Activated CD4-positive, alpha-beta memory T cell treated with anti-CD3 and anti-CD28 coated beads, Interleukin-2, amount 10 ng/mL, durations not matched to agents 7 days and 5 days (primary cell): ENCODE data around the gene ELK1. TPM values are rescaled to one million over a fixed set of nuclear protein-coding genes. Genes with fewer than 3 reads are reported as not detected.

Experiments
- CTCF ChIA-PET: fragments of 350-600 bp; sonication (Branson Sonifier 250); formaldehyde crosslinking; loops from one replicate; lab custom pipeline; 2021; ENCODE audit warnings: antibody characterized with exemption, inconsistent platforms; lab: Charles Lee
- POLR2A ChIA-PET: fragments of 350-600 bp; sonication (Branson Sonifier 250); formaldehyde crosslinking; loops from one replicate; lab custom pipeline; 2021; ENCODE audit warnings: antibody characterized with exemption; lab: Charles Lee
- DNase-seq: peaks from one replicate; pipeline ENCODE4 v3.0.0-alpha.2; 2020
- H3K27ac Mint-ChIP-seq: one replicate; pipeline ENCODE4 v1.8.0; 2021; ENCODE audit warnings: mild to moderate bottlenecking, mixed read lengths
- H3K27me3 Mint-ChIP-seq: one replicate; pipeline ENCODE4 v1.8.0; 2021; ENCODE audit warnings: mixed read lengths
- H3K36me3 Mint-ChIP-seq: one replicate; pipeline ENCODE4 v1.8.0; 2021; ENCODE audit warnings: low read depth, mixed read lengths
- H3K4me1 Mint-ChIP-seq: one replicate; pipeline ENCODE4 v1.8.0; 2021; ENCODE audit warnings: mixed read lengths
- H3K4me3 Mint-ChIP-seq: one replicate; pipeline ENCODE4 v1.8.0; 2021; ENCODE audit warnings: mild to moderate bottlenecking, mixed read lengths
- H3K9me3 Mint-ChIP-seq: one replicate; pipeline ENCODE4 v1.8.0; 2021; ENCODE audit warnings: mixed read lengths
- total RNA-seq, 2 experiments: library from RNA; stranded (reverse); gene quantifications; one replicate each; pipeline ENCODE4 v1.2.3, GENCODE V29; 2021

ELK1 gene
- total RNA-seq, 2 experiments from 2014 or later, result 68.9 to 74.9 TPM

DNA sequence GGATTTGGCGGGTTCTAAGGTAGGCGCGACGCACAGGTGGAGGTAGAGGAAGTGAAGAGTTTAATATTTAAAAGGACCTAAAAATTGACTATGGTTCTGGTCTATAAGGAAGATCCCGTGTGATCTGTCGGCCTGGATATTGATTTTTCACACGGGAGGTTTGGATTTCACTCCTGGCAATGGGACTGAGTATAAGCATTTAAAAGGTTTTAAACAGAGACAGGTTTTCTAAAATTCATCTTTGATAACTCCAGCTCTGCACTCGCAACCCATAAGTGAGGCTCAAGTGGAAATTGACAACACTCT is 9.0 kb upstream of the ELK1 start:
- Mint-ChIP-seq H3K36me3 (peaks cover 42% of the 10 kb centered on the region), H3K9me3 (no peaks in the 10 kb centered on the region), H3K27ac (peak overlapping the region; percentile 98), H3K27me3 (no peaks in the 10 kb centered on the region), H3K4me3 (peak overlapping the region; percentile 86), H3K4me1 (peaks cover 44% of the 10 kb centered on the region)
- ChIA-PET CTCF (no interaction called here), POLR2A (interaction anchor here (1.3 kb wide), 1 partner anchor 9 kb away, joined by 3 read pairs; the partner anchor contains the start of gene ELK1)
- DNase-seq, result no peak

DNA sequence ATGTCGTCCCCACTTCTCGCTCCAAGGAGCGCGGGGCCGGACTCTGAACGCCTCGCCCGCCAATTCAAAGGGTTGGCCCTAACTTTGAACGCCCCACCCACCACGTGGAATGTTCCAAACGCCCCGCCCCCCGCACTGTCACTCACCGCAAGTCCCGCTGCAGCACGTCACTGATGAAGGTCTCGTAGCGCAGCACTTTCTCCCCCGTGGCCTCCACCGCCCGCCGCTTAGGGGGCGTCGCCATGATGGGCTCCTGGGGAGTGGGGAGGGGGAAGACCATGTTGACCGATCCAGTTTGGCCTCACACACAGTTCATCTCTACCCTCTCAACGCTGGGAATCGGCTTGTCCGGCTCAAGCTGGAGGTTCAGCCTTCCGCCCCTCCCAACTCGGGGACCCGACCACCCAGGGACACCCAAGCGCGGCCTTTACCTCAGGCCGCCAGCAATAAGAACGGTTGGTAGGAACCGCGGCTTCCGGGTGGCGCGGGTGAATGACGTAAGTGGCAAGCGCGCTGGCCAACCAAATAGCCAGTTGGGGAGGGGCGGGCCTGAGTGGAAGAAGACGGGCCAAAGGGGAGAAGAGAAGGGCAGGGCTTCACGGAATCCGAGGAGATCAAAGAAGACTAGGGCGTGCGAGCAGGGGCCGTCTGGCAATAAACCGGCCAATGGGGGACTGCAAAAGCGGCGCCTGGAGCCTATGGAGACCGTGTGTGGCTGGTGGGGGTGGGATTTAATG is 8.5 kb upstream of the ELK1 start, which contains the start of gene UXT:
TSS of gene UXT (minus strand) at position 497 of the 737 bp plus-strand sequence. CDS start at position 244, 253 bp downstream.
- Mint-ChIP-seq H3K36me3 (peaks cover 43% of the 10 kb centered on the region), H3K9me3 (no peaks in the 10 kb centered on the region), H3K27me3 (no peaks in the 10 kb centered on the region), H3K4me1 (peaks cover 44% of the 10 kb centered on the region), H3K4me3 (peak within 1 kb of the TSS; percentile 86), H3K27ac (peak within 1 kb of the TSS; percentile 98)
- DNase-seq, result peak; percentile 94
- CTCF ChIA-PET, result no interaction called here
- POLR2A ChIA-PET, result interaction anchor here (1.3 kb wide), 1 partner anchor 8 kb away, joined by 3 read pairs; the partner anchor contains the start of gene ELK1

DNA sequence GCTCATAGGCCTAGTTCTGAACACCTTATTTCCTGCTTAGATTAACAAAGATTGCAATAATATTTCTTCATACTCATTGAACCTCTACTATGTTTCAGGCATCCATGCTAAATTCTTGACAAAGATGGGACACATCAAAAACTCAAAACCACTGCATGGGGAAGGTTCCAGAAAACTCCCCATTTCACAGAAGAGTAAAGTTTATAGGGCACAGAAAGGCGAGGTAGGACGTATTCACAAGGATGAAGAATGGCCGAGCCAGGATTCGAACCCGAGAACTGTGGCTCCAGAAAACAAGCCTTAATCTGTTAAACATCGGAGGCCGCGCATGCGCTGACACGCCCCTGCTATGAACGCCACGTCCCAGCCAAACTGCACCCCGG is 7.9 kb upstream of the ELK1 start:
- peak overlapping the region; percentile 98 for H3K27ac Mint-ChIP-seq
- ChIA-PET CTCF (no interaction called here), POLR2A (no interaction called here)
- H3K9me3 Mint-ChIP-seq, result no peaks in the 10 kb centered on the region
- H3K27me3 Mint-ChIP-seq, result no peaks in the 10 kb centered on the region
- H3K36me3 Mint-ChIP-seq, result peaks cover 49% of the 10 kb centered on the region
- H3K4me1 Mint-ChIP-seq, result peaks cover 48% of the 10 kb centered on the region
- DNase-seq, result no peak
- peak overlapping the region; percentile 86 for H3K4me3 Mint-ChIP-seq

GRCh38 chrX:47651043-47651905 is 911 bp upstream of the ELK1 start:
- Mint-ChIP-seq H3K27ac (peak overlapping the region; percentile 91), H3K36me3 (peaks cover 67% of the 10 kb centered on the region), H3K9me3 (no peaks in the 10 kb centered on the region), H3K4me3 (peak overlapping the region; percentile 94), H3K27me3 (no peaks in the 10 kb centered on the region), H3K4me1 (peaks cover 60% of the 10 kb centered on the region)
- DNase-seq, result no peak
- POLR2A ChIA-PET, result interaction anchor here (0.9 to 3.4 kb wide), 7 partner anchors 8 to 460 kb away, joined by 3 to 15 read pairs (median 3); partner anchors contain the start of gene TIMP1
- CTCF ChIA-PET, result interaction anchor here (0.6 to 1.4 kb wide), 2 partner anchors 11 to 19 kb away, joined by 3 to 4 read pairs; no protein-coding TSS in a partner anchor

DNA sequence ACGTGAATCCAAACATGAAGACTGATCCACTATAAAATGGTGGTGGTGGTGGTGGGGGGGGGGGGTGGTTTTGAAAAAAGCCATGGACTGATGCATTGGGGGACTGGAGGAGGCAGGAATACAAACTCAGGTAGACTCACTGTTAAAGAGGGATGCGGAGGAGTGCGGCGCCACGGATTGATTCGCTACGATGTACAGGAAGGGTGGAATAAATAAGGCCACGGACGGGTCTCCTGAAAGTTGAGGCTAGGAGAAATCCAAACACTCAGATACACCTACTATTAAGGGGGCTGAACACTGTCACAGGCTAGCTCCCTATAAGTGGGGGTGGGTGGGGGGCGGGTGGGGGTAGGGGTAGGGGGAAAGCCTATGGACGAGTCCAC is 591 bp downstream of the ELK1 start:
- H3K4me1 Mint-ChIP-seq, result peaks cover 63% of the 10 kb centered on the region
- H3K4me3 Mint-ChIP-seq, result peak overlapping the region; percentile 94
- DNase-seq, result no peak
- ChIA-PET POLR2A (interaction anchor here (1.2 to 3.4 kb wide), 6 partner anchors 8 to 94 kb away, joined by 3 to 15 read pairs (median 6); partner anchors contain the start of genes ARAF, CFP and TIMP1), CTCF (interaction anchor here (1.4 kb wide), 1 partner anchor 13 kb away, joined by 4 read pairs; no protein-coding TSS in a partner anchor)
- peak overlapping the region; percentile 91 for H3K27ac Mint-ChIP-seq
- H3K27me3 Mint-ChIP-seq, result no peaks in the 10 kb centered on the region
- H3K36me3 Mint-ChIP-seq, result peaks cover 57% of the 10 kb centered on the region
- no peaks in the 10 kb centered on the region for H3K9me3 Mint-ChIP-seq

GRCh38 chrX:47649271-47649670 is 1.1 kb downstream of the ELK1 start:
- POLR2A ChIA-PET, result interaction anchor here (0.7 to 3.4 kb wide), 8 partner anchors 11 to 93 kb away, joined by 3 to 15 read pairs (median 6); partner anchors contain the start of genes ARAF, CFP and TIMP1
- H3K4me1 Mint-ChIP-seq, result peaks cover 65% of the 10 kb centered on the region
- peaks cover 54% of the 10 kb centered on the region for H3K36me3 Mint-ChIP-seq

DNA sequence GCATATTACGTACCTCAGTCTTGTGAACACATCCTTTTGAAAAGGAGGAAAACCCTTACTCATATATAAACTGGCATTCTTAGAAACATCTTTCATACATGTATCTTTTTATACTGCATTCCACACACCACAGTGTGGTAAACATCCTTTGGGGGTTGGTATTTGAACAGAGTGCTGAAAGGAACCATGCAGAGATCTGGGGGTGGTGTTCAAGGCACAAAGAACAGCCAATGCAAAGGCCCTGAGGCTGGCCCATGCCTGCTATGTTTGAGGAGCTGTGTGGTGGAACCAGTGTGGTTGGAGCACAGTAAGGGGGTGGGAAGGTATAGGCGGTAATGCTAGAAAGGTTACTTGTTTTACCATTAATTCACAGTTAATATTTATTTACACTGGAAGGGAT is 2.0 kb downstream of the ELK1 start:
- Mint-ChIP-seq H3K4me3 (peak overlapping the region; percentile 94), H3K9me3 (no peaks in the 10 kb centered on the region), H3K4me1 (peaks cover 68% of the 10 kb centered on the region), H3K27ac (peak overlapping the region; percentile 87), H3K36me3 (peaks cover 51% of the 10 kb centered on the region), H3K27me3 (no peaks in the 10 kb centered on the region)
- peak; percentile 22 for DNase-seq
- CTCF ChIA-PET, result interaction anchor here (0.8 to 1.4 kb wide), 4 partner anchors 11 to 125 kb away, joined by 3 to 4 read pairs (median 4); no protein-coding TSS in a partner anchor
- POLR2A ChIA-PET, result interaction anchor here (0.7 to 3.4 kb wide), 7 partner anchors 9 to 92 kb away, joined by 3 to 15 read pairs (median 7); partner anchors contain the start of genes ARAF and CFP

More at GRCh38 chrX:47649271-47649670, 1.1 kb downstream of the ELK1 start:
- Mint-ChIP-seq H3K9me3 (no peaks in the 10 kb centered on the region), H3K27me3 (no peaks in the 10 kb centered on the region), H3K27ac (peak overlapping the region; percentile 87), H3K4me3 (peak overlapping the region; percentile 94)
- CTCF ChIA-PET, result interaction anchor here (0.8 to 1.4 kb wide), 2 partner anchors 13 to 87 kb away, joined by 3 to 4 read pairs; no protein-coding TSS in a partner anchor
- no peak for DNase-seq

GRCh38 chrX:47646636-47647035 is 3.7 kb downstream of the ELK1 start:
- ChIA-PET CTCF (interaction anchor here (0.6 kb wide), 1 partner anchor 78 kb away, joined by 3 read pairs; no protein-coding TSS in a partner anchor), POLR2A (interaction anchor here (0.9 kb wide), 1 partner anchor 85 kb away, joined by 3 read pairs; no protein-coding TSS in a partner anchor)

DNA sequence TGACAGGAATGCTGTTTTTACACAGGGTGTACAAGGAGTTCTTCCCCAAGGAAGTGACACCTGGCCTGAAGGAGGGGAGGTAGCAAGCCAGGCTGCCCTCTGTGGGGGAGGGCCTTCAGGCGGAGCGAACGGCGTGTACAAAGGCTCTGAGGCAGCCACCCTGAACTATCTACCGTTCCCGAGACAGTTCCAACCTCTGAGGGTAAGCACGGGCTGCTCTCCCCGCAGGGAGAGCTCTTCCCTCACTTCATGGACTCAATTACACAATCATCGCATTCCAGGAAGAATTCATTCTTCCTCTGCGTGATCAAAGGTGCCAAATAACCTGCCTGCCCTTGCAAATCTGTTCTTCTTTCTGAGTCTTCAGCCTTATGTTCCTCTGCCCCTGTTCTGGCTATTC is 4.8 kb downstream of the ELK1 start:
- no peaks in the 10 kb centered on the region for H3K9me3 Mint-ChIP-seq
- H3K27ac Mint-ChIP-seq, result peak overlapping the region; percentile 54
- no peaks in the 10 kb centered on the region for H3K27me3 Mint-ChIP-seq
- CTCF ChIA-PET, result no interaction called here
- no peak for DNase-seq
- POLR2A ChIA-PET, result no interaction called here
- H3K36me3 Mint-ChIP-seq, result peaks cover 44% of the 10 kb centered on the region
- H3K4me3 Mint-ChIP-seq, result no peak overlapping the region
- peaks cover 43% of the 10 kb centered on the region for H3K4me1 Mint-ChIP-seq

More at GRCh38 chrX:47646636-47647035, 3.7 kb downstream of the ELK1 start:
- Mint-ChIP-seq H3K9me3 (no peaks in the 10 kb centered on the region), H3K36me3 (peaks cover 46% of the 10 kb centered on the region), H3K27ac (peak overlapping the region; percentile 42), H3K27me3 (no peaks in the 10 kb centered on the region), H3K4me3 (no peak overlapping the region), H3K4me1 (peaks cover 54% of the 10 kb centered on the region)
- DNase-seq, result no peak

- DNase-seq, result peak; percentile 23
- Mint-ChIP-seq H3K4me3 (no peak overlapping the region), H3K27me3 (no peaks in the 10 kb centered on the region), H3K27ac (peak overlapping the region; percentile 16), H3K9me3 (no peaks in the 10 kb centered on the region), H3K4me1 (peaks cover 43% of the 10 kb centered on the region), H3K36me3 (peaks cover 53% of the 10 kb centered on the region)
- ChIA-PET POLR2A (interaction anchor here (0.8 kb wide), 1 partner anchor 39 kb away, joined by 3 read pairs; no protein-coding TSS in a partner anchor), CTCF (interaction anchor here (0.8 to 2.1 kb wide), 4 partner anchors 14 to 147 kb away, joined by 3 to 5 read pairs (median 4); no protein-coding TSS in a partner anchor)
Observed at GRCh38 chrX:47644557-47645091, 5.7 kb downstream of the ELK1 start.

DNA sequence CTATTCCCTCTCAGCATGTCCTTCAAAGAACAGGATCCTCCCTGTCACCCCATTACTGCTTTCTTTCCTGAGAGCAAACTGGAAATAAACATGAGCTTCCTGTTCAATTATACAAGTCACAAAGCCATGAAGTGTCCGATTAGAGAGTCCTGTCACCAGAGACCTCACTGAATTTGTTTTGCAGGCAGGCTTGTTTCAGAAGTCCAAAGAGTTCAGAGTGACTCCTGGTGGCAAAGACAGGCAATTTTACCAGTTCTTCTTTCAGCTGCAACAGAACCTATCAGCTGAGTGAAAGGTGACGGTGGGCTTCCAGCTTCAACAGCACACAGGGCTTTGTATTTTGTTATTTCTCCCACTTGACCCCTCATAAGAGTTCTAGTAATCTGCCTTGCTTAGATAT is 6.4 kb downstream of the ELK1 start:
- POLR2A ChIA-PET, result interaction anchor here (0.8 to 1.7 kb wide), 3 partner anchors 9 to 39 kb away, joined by 3 to 4 read pairs (median 3); no protein-coding TSS in a partner anchor
- Mint-ChIP-seq H3K27ac (no peak overlapping the region), H3K4me1 (peaks cover 46% of the 10 kb centered on the region), H3K27me3 (no peaks in the 10 kb centered on the region), H3K9me3 (no peaks in the 10 kb centered on the region), H3K4me3 (no peak overlapping the region), H3K36me3 (peaks cover 54% of the 10 kb centered on the region)
- CTCF ChIA-PET, result interaction anchor here (0.8 to 2.1 kb wide), 4 partner anchors 13 to 147 kb away, joined by 3 to 8 read pairs (median 4); no protein-coding TSS in a partner anchor
- no peak for DNase-seq

DNA sequence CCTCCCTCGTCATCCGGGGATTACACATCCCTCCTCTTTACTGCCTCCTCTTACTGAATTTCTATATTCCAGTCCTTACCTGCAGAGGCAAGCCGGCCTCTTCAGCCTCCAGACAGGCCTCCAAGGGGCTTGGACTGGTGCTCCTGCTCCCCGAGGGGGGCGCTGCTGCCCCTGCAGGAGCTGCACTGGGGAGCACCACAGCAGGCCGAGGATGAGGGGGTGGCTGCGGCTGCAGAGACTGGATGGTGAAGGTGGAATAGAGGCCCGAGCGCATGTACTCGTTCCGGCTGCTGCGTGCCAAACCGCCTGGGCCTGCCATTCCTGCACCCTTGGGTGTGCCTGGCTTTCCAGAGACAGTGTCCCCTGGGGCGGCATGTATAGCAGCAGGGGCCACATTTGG is 11.5 kb downstream of the ELK1 start:
- Mint-ChIP-seq H3K27ac (no peak overlapping the region), H3K36me3 (peaks cover 61% of the 10 kb centered on the region), H3K27me3 (no peaks in the 10 kb centered on the region), H3K4me1 (peaks cover 24% of the 10 kb centered on the region), H3K9me3 (no peaks in the 10 kb centered on the region), H3K4me3 (no peak overlapping the region)
- no peak for DNase-seq
- ChIA-PET POLR2A (interaction anchor here (3.5 kb wide), 1 partner anchor 11 kb away, joined by 15 read pairs; the partner anchor contains the start of gene ELK1), CTCF (no interaction called here)
